ENCODE measurements around the gene ARIH1.

DNA sequence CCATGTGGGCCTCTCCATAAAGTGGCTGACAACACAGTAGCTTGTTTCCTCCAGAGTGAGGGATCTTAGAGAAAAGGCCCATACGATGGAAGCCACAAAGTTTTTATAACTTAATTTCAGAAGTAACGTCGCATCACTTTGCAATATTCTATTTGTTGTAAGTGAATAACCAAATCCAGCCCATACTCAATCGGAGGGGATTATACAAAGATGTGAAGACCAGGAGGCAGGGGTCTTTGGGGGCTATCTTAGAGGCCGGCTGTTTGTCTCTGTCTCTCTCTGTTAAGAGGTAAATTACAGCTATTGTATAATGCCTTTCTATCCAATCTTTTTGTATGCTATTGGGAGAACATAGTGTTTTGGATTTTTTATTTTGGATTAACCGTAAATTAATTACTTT, 9.1 kb downstream of the ARIH1 start:
- no peak for TF ChIP-seq ZFP30 (CRISPR knock-in tag; IDR thresholded peaks at IDR 0.05)
- TF ChIP-seq PATZ1 (CRISPR knock-in tag; IDR thresholded peaks at IDR 0.05; ENCODE audit: borderline replicate concordance) = no peak
- TF ChIP-seq ISL1 (CRISPR knock-in tag; IDR thresholded peaks at IDR 0.05) = no peak
- no peak for TF ChIP-seq ZNF70 (CRISPR knock-in tag; IDR thresholded peaks at IDR 0.05)
- TF ChIP-seq CSDC2 (CRISPR knock-in tag; IDR thresholded peaks at IDR 0.05) = no peak
- TF ChIP-seq ZNF8 (CRISPR knock-in tag; IDR thresholded peaks at IDR 0.05) = no peak
- TF ChIP-seq SNAI2 (CRISPR knock-in tag; IDR thresholded peaks at IDR 0.05) = no peak
- no peak for TF ChIP-seq OSR1 (CRISPR knock-in tag; IDR thresholded peaks at IDR 0.05)
- no peak for TF ChIP-seq CREB5 (CRISPR knock-in tag; IDR thresholded peaks at IDR 0.05; ENCODE audit: low read depth)
- no peak for TF ChIP-seq BACH2 (CRISPR knock-in tag; IDR thresholded peaks at IDR 0.05; ENCODE audit: borderline replicate concordance)
- no peak for TF ChIP-seq RARB (CRISPR knock-in tag; IDR thresholded peaks at IDR 0.05)
